Lower leg skin (tissue), 4 donors: ENCODE measurements around the gene CROT. TPM values are rescaled to one million over a fixed set of nuclear protein-coding genes. Genes with fewer than 3 reads are reported as not detected.

Source experiments
- DNase-seq, 2 donors: peaks; one replicate each; pipeline ENCODE4 v3.0.0-alpha.2; 2019; ENCODE audit warnings: low spot score in 2 of 2
- H3K4me3 ChIP-seq: fragments of 200-600 bp; sonication (generic); 2 replicates; pipeline ENCODE4 v1.5.1; 2017; ENCODE audit warnings: mild to moderate bottlenecking, low read depth; ENCODE audit not compliant: poor library complexity, severe bottlenecking
- POLR2A ChIP-seq, 2 donors: fragments of 450-650 bp; IDR thresholded peaks; one replicate each; pipeline ENCODE4 v1.6.1; 2016 to 2017; ENCODE audit warnings: antibody characterized with exemption in 2 of 2, mild to moderate bottlenecking in 1 of 2, moderate library complexity in 1 of 2
- WGBS, 2 donors: methylation state at CpG; one replicate each; pipeline ENCODE4 v1.1.5; 2018; 5-methylcytosine and 5-hydroxymethylcytosine counted together
- intact Hi-C: fragments of 100-400 bp; cut with DNase I; formaldehyde crosslinking; loops from one replicate; pipeline ENCODE4 v1.15.0; 2023; ENCODE audit warnings: low total_unique reads
- total RNA-seq, 4 donors: library from RNA; depleted of rRNA; stranded (reverse); fragments of >200 nt; gene quantifications; one replicate each; pipeline ENCODE4 v1.1.0, GENCODE V29; 2016
- TF ChIP-seq, protein P1 (sequence below), 3 donors: fragments of 450-650 bp; IDR thresholded peaks; one replicate each; pipeline ENCODE4 v1.5.1; 2016; ENCODE audit warnings: antibody characterized with exemption in 3 of 3, mild to moderate bottlenecking in 3 of 3, moderate library complexity in 2 of 3

The CROT gene
- total RNA-seq, 4 donors from 2014 or later: 18.9 to 41.3 (median 25.2) TPM

GRCh38 chr7:87445897-87446296, 100.4 kb downstream of the CROT start:
- WGBS, 2 donors: 63 to 73% methylated on average over 4 of the region's 4 CpGs
- TF ChIP-seq POLR2A (IDR thresholded peaks at IDR 0.05): no peak
- TF ChIP-seq, protein P1, sequence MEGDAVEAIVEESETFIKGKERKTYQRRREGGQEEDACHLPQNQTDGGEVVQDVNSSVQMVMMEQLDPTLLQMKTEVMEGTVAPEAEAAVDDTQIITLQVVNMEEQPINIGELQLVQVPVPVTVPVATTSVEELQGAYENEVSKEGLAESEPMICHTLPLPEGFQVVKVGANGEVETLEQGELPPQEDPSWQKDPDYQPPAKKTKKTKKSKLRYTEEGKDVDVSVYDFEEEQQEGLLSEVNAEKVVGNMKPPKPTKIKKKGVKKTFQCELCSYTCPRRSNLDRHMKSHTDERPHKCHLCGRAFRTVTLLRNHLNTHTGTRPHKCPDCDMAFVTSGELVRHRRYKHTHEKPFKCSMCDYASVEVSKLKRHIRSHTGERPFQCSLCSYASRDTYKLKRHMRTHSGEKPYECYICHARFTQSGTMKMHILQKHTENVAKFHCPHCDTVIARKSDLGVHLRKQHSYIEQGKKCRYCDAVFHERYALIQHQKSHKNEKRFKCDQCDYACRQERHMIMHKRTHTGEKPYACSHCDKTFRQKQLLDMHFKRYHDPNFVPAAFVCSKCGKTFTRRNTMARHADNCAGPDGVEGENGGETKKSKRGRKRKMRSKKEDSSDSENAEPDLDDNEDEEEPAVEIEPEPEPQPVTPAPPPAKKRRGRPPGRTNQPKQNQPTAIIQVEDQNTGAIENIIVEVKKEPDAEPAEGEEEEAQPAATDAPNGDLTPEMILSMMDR (IDR thresholded peaks at IDR 0.05): no peak
- intact Hi-C loops: no loop called here
- no peak overlapping the region for H3K4me3 ChIP-seq
- DNase-seq: no peak

DNA sequence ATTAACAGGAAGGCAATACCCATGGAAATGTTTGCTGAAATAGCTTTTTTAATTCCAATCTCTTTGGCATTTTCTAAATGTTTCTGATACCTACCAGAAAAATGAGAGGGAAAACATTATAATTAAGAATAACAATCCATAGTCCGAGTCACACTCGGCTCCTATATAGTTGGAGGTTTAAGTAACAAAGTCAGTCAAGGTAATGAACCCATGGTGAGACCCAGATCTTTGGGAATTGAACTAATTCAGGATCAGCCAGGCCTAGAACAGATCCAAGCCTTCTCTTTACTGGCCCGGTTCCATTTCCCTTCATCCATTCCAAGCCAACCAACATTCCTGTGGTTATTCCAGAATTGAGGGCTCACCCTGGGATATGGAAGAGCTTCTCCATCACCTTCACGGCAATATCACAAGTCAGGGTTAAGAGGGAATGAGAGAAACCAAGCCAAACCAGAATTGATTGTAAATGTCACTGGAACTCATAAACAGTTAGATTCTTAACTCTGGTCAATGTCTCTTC, 101.7 kb downstream of the CROT start:
- no peak overlapping the region for H3K4me3 ChIP-seq
- WGBS, 2 donors: 70 to 80% methylated on average over 4 of the region's 4 CpGs
- TF ChIP-seq, protein P1 (IDR thresholded peaks at IDR 0.05): no peak
- no peak for TF ChIP-seq POLR2A (IDR thresholded peaks at IDR 0.05)
- no peak for DNase-seq
- intact Hi-C loops: no loop called here

DNA sequence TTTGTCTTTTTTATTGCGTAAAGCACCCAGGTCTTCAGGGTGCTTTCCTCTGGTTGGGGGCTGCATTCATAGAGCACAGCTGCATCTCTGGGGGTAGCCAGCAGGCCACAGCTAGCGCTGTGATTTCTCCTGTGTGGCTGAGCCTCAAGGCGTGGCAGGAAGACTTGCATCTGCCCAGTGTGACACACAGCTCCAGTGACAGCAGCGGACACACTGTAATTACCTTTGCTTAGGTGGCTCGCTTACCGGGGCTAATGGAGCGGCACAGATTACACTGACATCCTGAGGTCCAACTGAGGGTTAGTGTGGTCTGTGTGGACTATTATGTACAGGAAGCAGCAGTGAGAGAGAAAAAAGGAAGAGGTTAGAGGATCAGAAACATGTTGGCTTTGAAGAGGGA, 102.9 kb downstream of the CROT start:
- no peak for DNase-seq
- TF ChIP-seq POLR2A (IDR thresholded peaks at IDR 0.05): no peak
- TF ChIP-seq, protein P1 (IDR thresholded peaks at IDR 0.05): no peak
- WGBS, 2 donors: 70 to 83% methylated on average over 6 to 7 of the region's 7 CpGs
- intact Hi-C loops: no loop called here
- H3K4me3 ChIP-seq: no peak overlapping the region

Other genes starting within 250 kb of the CROT start
- gene DMTF1, start 193.2 kb upstream of the CROT start, total RNA-seq: 10 to 100 TPM; 35.2 to 68.9 (median 44.9) TPM
- gene TMEM243, start 125.9 kb upstream of the CROT start, total RNA-seq: 10 to 100 TPM; 29.4 to 60.6 (median 38.0) TPM
- gene ABCB4, start 130.0 kb downstream of the CROT start, total RNA-seq: 1 to 10 TPM in 2 of 4 donors, under 1 TPM in 2; 0.08 to 2.1 (median 0.76) TPM